HepG2 (cell line): ENCODE data around the gene PLEKHS1. TPM values are rescaled to one million over a fixed set of nuclear protein-coding genes. Genes with fewer than 3 reads are reported as not detected.

ENCODE experiments used
- ATAC-seq: fragments of 200-7000 bp; cut with Tn5 transposase; 3 replicates; pipeline ENCODE4 v1.9.1; 2020; ENCODE audit warnings: mild to moderate bottlenecking, moderate library complexity
- BruUV-seq: library from RNA; stranded (reverse); fragments of 400-500 nt; replicated peaks from 2 replicates; lab custom pipeline; 2021; lab: Mats Ljungman, UMichigan
- CTCF ChIA-PET: fragments of 300-600 bp; formaldehyde crosslinking; extraction: SDS; loops from one replicate; lab custom pipeline; 2021; ENCODE audit warnings: low total read pairs, inconsistent platforms, low intra/inter-chr PET ratio; lab: Yijun Ruan, JAX
- POLR2A ChIA-PET: fragments of 350-600 bp; sonication (Branson Sonifier 250); formaldehyde crosslinking; loops from one replicate; lab custom pipeline; 2020; ENCODE audit warnings: antibody characterized with exemption, inconsistent platforms; lab: Yijun Ruan, JAX
- DNase-seq: peaks from one replicate; pipeline ENCODE4 v3.0.0-alpha.2; 2015; ENCODE audit warnings: low spot score
- FAIRE-seq: peaks from 3 replicates; lab custom pipeline; 2011; peaks lifted over from hg19 to GRCh38; lab: Jason Lieb, UNC
- H2AFZ ChIP-seq: one replicate; pipeline ENCODE4 v1.6.1; 2011; ENCODE audit warnings: low read length, inconsistent platforms
- H3K27ac ChIP-seq: fragments of 300-600 bp; 3 replicates; pipeline ENCODE4 v1.8.0; 2011; ENCODE audit warnings: mixed run types, mild to moderate bottlenecking, mixed read lengths, low read length, inconsistent platforms; ENCODE audit not compliant: insufficient read depth; ENCODE audit errors: extremely low read length
- H3K27me3 ChIP-seq, 2 experiments: fragments of 200-600 bp in 1 of 2; 2 replicates in 1 of 2; 3 replicates in 1 of 2; pipeline versions ENCODE4 v1.6.0 to v1.8.0; 2011; ENCODE audit warnings: low read length in 2 of 2, mild to moderate bottlenecking in 2 of 2, moderate library complexity in 2 of 2, inconsistent platforms in 1 of 2; ENCODE audit not compliant: insufficient read depth in 2 of 2, control insufficient read depth in 1 of 2
- H3K36me3 ChIP-seq, 2 experiments: fragments of 200-600 bp in 1 of 2; replicated peaks in 1 of 2; 2 replicates in 1 of 2; 3 replicates in 1 of 2; pipeline versions ENCODE4 v1.5.1 to v1.8.0; 2011; ENCODE audit warnings: low read length in 2 of 2, inconsistent platforms in 1 of 2; ENCODE audit not compliant: insufficient read depth in 2 of 2, control insufficient read depth in 1 of 2
- H3K4me1 ChIP-seq: 2 replicates; pipeline ENCODE4 v1.5.1; 2012; ENCODE audit warnings: low read length, inconsistent platforms; ENCODE audit not compliant: insufficient read depth
- H3K4me2 ChIP-seq: 2 replicates; pipeline ENCODE4 v1.6.0; 2011; ENCODE audit warnings: low read depth, low read length, inconsistent platforms
- H3K4me3 ChIP-seq, 3 experiments: fragments of 200-600 bp in 1 of 3; sonication (generic), shearing (Covaris generic) in 1 of 3; replicated peaks in 1 of 3; 2 replicates each; pipeline ENCODE4 v1.5.1; 2011 to 2016; ENCODE audit warnings: low read length in 3 of 3, inconsistent platforms in 2 of 3, low read depth in 2 of 3, mild to moderate bottlenecking in 2 of 3, control low read depth in 1 of 3, mixed read lengths in 1 of 3; ENCODE audit not compliant: insufficient read depth in 1 of 3
- H3K79me2 ChIP-seq: one replicate; pipeline ENCODE4 v1.6.1; 2011; ENCODE audit warnings: low read length, inconsistent platforms; ENCODE audit not compliant: insufficient read depth
- H3K9ac ChIP-seq: 2 replicates; pipeline ENCODE4 v1.6.0; 2011; ENCODE audit warnings: mild to moderate bottlenecking, low read depth, low read length, inconsistent platforms; ENCODE audit not compliant: insufficient read depth
- H3K9me3 ChIP-seq: 2 replicates; pipeline ENCODE4 v1.5.1; 2012; ENCODE audit warnings: mild to moderate bottlenecking, low read length
- H4K20me1 ChIP-seq: 2 replicates; pipeline ENCODE4 v1.6.0; 2011; ENCODE audit warnings: inconsistent platforms, mild to moderate bottlenecking, low read length, moderate library complexity; ENCODE audit not compliant: insufficient read depth
- GLI4 ChIP-seq: sonication (generic); formaldehyde crosslinking; IDR thresholded peaks from 2 replicates; pipeline ENCODE4 v1.5.1; 2020; ENCODE audit warnings: missing genetic modification reagents, mild to moderate bottlenecking, moderate library complexity, borderline replicate concordance
- MBNL3 ChIP-seq: fragments of 250-450 bp; sonication (Bioruptor Pico); conservative IDR thresholded peaks from 2 replicates; pipeline ENCODE4 v1.8.0; 2022; ENCODE audit warnings: mild to moderate bottlenecking, inconsistent platforms
- RARA ChIP-seq: IDR thresholded peaks from 2 replicates; pipeline ENCODE4 v1.6.1; 2016; ENCODE audit warnings: missing genetic modification reagents, missing compliant biosample characterization
- SMC3 ChIP-seq: IDR thresholded peaks from 2 replicates; pipeline ENCODE4 v1.6.1; 2011; ENCODE audit warnings: low read length, improper control_type of control experiment
- ZBTB20 ChIP-seq: sonication (generic); formaldehyde crosslinking; IDR thresholded peaks from 2 replicates; pipeline ENCODE4 v1.8.1; 2023; ENCODE audit warnings: missing genetic modification reagents, low read depth, mild to moderate bottlenecking, borderline replicate concordance
- ZNF12 ChIP-seq: sonication (generic); formaldehyde crosslinking; IDR thresholded peaks from 2 replicates; pipeline ENCODE4 v1.5.0; 2020; ENCODE audit warnings: missing genetic modification reagents
- ZNF20 ChIP-seq: sonication (generic); formaldehyde crosslinking; IDR thresholded peaks from 2 replicates; pipeline ENCODE4 v1.4.0; 2020; ENCODE audit warnings: mild to moderate bottlenecking, moderate library complexity, missing genetic modification reagents
- ZNF343 ChIP-seq: sonication (generic); formaldehyde crosslinking; IDR thresholded peaks from 2 replicates; pipeline ENCODE4 v1.4.0; 2020; ENCODE audit warnings: mild to moderate bottlenecking, missing genetic modification reagents
- ZNF44 ChIP-seq: sonication (generic); formaldehyde crosslinking; IDR thresholded peaks from 2 replicates; pipeline ENCODE4 v1.5.1; 2020; ENCODE audit warnings: mild to moderate bottlenecking, missing genetic modification reagents
- ZNF790 ChIP-seq: sonication (generic); formaldehyde crosslinking; IDR thresholded peaks from 2 replicates; pipeline ENCODE4 v1.8.0; 2022; ENCODE audit warnings: missing genetic modification reagents, mild to moderate bottlenecking, borderline replicate concordance
- WGBS: methylation state at CpG from one replicate; pipeline ENCODE4 v1.1.6; 2017; ENCODE audit warnings: low lambda C conversion rate; 5-methylcytosine and 5-hydroxymethylcytosine counted together
- in situ Hi-C: cut with HindIII; loops from 2 replicates; pipeline ENCODE4 v1.10.0; 2017; ENCODE audit warnings: low pct_unique_long_range_greater_than_20kb; ENCODE audit not compliant: extremely low pct_ligation_motif_present
- intact Hi-C: fragments of 100-400 bp; cut with micrococcal nuclease; formaldehyde crosslinking; loops from one replicate; pipeline ENCODE4 v1.10.0; 2022; ENCODE audit not compliant: unreplicated experiment
- polyA plus RNA-seq, 8 experiments: library from polyadenylated mRNA; depleted of rRNA in 3 of 8; stranded (reverse) in 7 of 8; unstranded in 1 of 8; fragments of >200 nt; fragmentation: Illumina TruSeq in 4 of 8; extraction: Trizol in 4 of 8; gene quantifications; 2 replicates each; pipeline versions ENCODE4 v1.2.1 to v1.2.3, GENCODE V29; 2011 to 2016; ENCODE audit warnings: low read depth in 4 of 8, missing spikeins in 1 of 8, mixed read lengths in 1 of 8; ENCODE audit not compliant: insufficient read depth in 1 of 8
- total RNA-seq, 5 experiments: library from RNA; depleted of rRNA; stranded (reverse); fragments of >200 nt; fragmentation: Illumina TruSeq; extraction: Trizol; gene quantifications; 2 replicates each; pipeline ENCODE4 v1.2.3, GENCODE V29; 2016; ENCODE audit warnings: low read depth in 1 of 5
- TF ChIP-seq, protein P1 (sequence below): sonication (generic); formaldehyde crosslinking; IDR thresholded peaks from 2 replicates; pipeline ENCODE4 v1.4.0; 2020; ENCODE audit warnings: mild to moderate bottlenecking, missing genetic modification reagents
- TF ChIP-seq, protein P2 (sequence below): sonication (generic); formaldehyde crosslinking; IDR thresholded peaks from 2 replicates; pipeline ENCODE4 v1.4.0; 2020; ENCODE audit warnings: missing genetic modification reagents, borderline replicate concordance
- TF ChIP-seq, protein P3 (sequence below): sonication (generic); formaldehyde crosslinking; conservative IDR thresholded peaks from 2 replicates; pipeline ENCODE4 v1.4.0; 2020; ENCODE audit warnings: missing genetic modification reagents

PLEKHS1 gene
- total and polyA plus RNA-seq, 2 of the 13 experiments (the other 11 are each of a cell fraction or from before 2014, with no cell fraction given) = not detected

DNA sequence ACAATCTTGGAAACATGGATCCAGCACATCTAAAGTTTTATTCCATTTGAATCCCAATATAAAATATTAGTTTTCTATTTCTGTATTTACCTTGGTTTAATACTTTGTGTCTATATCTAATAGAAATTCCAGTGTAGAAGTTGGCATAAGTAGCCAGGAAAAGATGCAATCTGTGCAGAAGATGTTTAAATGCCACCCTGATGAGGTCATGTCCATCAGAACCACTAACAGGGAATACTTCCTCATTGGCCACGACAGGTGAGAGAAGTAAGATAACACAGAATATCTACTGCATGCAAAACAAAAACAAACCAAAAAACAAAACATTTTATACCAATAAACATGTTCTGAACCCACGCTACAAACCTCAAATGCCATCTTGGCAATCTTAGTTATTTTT lies 15.7 kb downstream of the PLEKHS1 start:
- in situ Hi-C loops (no loop called here), intact Hi-C loops (no loop called here)
- Histone ChIP-seq H3K4me3 (no peak overlapping the region), H3K27me3 (peaks cover 0 to 15% of the 10 kb centered on the region in 2 experiments; a peak in 1 of 5 replicates), H2AFZ (no peak overlapping the region), H3K36me3 (no peaks in the 10 kb centered on the region), H3K9me3 (no peaks in the 10 kb centered on the region), H3K27ac (no peak overlapping the region), H3K4me1 (no peaks in the 10 kb centered on the region), H3K79me2 (no peaks in the 10 kb centered on the region), H4K20me1 (no peaks in the 10 kb centered on the region), H3K4me2 (no peak overlapping the region), H3K9ac (no peak overlapping the region)
- no TSS peak for BruUV-seq
- CTCF ChIA-PET = no interaction called here
- ATAC-seq (no peak), FAIRE-seq (no peak), DNase-seq (no peak)
- POLR2A ChIA-PET = no interaction called here
- WGBS = 0% methylated on average over 2 of the region's 2 CpGs
- TF ChIP-seq ZNF12 (CRISPR knock-in tag) (no peak), ZNF790 (no peak), RARA (CRISPR knock-in tag) (no peak), ZNF20 (CRISPR knock-in tag) (no peak), MBNL3 (CRISPR knock-in tag) (no peak), ZNF343 (CRISPR knock-in tag) (no peak), GLI4 (CRISPR knock-in tag) (no peak), ZNF44 (CRISPR knock-in tag) (no peak), ZBTB20 (CRISPR knock-in tag) (no peak), SMC3 (no peak)
- TF ChIP-seq, protein P1, sequence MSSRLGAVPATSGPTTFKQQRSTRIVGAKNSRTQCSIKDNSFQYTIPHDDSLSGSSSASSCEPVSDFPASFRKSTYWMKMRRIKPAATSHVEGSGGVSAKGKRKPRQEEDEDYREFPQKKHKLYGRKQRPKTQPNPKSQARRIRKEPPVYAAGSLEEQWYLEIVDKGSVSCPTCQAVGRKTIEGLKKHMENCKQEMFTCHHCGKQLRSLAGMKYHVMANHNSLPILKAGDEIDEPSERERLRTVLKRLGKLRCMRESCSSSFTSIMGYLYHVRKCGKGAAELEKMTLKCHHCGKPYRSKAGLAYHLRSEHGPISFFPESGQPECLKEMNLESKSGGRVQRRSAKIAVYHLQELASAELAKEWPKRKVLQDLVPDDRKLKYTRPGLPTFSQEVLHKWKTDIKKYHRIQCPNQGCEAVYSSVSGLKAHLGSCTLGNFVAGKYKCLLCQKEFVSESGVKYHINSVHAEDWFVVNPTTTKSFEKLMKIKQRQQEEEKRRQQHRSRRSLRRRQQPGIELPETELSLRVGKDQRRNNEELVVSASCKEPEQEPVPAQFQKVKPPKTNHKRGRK (CRISPR knock-in tag) = no peak
- TF ChIP-seq, protein P2, sequence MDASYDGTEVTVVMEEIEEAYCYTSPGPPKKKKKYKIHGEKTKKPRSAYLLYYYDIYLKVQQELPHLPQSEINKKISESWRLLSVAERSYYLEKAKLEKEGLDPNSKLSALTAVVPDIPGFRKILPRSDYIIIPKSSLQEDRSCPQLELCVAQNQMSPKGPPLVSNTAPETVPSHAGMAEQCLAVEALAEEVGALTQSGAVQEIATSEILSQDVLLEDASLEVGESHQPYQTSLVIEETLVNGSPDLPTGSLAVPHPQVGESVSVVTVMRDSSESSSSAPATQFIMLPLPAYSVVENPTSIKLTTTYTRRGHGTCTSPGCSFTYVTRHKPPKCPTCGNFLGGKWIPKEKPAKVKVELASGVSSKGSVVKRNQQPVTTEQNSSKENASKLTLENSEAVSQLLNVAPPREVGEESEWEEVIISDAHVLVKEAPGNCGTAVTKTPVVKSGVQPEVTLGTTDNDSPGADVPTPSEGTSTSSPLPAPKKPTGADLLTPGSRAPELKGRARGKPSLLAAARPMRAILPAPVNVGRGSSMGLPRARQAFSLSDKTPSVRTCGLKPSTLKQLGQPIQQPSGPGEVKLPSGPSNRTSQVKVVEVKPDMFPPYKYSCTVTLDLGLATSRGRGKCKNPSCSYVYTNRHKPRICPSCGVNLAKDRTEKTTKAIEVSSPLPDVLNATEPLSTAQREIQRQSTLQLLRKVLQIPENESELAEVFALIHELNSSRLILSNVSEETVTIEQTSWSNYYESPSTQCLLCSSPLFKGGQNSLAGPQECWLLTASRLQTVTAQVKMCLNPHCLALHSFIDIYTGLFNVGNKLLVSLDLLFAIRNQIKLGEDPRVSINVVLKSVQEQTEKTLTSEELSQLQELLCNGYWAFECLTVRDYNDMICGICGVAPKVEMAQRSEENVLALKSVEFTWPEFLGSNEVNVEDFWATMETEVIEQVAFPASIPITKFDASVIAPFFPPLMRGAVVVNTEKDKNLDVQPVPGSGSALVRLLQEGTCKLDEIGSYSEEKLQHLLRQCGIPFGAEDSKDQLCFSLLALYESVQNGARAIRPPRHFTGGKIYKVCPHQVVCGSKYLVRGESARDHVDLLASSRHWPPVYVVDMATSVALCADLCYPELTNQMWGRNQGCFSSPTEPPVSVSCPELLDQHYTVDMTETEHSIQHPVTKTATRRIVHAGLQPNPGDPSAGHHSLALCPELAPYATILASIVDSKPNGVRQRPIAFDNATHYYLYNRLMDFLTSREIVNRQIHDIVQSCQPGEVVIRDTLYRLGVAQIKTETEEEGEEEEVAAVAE (CRISPR knock-in tag) = no peak
- TF ChIP-seq, protein P3, sequence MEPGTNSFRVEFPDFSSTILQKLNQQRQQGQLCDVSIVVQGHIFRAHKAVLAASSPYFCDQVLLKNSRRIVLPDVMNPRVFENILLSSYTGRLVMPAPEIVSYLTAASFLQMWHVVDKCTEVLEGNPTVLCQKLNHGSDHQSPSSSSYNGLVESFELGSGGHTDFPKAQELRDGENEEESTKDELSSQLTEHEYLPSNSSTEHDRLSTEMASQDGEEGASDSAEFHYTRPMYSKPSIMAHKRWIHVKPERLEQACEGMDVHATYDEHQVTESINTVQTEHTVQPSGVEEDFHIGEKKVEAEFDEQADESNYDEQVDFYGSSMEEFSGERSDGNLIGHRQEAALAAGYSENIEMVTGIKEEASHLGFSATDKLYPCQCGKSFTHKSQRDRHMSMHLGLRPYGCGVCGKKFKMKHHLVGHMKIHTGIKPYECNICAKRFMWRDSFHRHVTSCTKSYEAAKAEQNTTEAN (CRISPR knock-in tag) = no peak
